PFSK-1 (cell line): ENCODE results near the gene ARL14EPL.

Experiments
- FOXP2 ChIP-seq: optimal IDR thresholded peaks from 2 replicates; pipeline ENCODE3; 2011; ENCODE audit warnings: borderline replicate concordance, control low read depth, inconsistent platforms; ENCODE audit not compliant: insufficient read depth; ENCODE audit errors: extremely low read length, extremely low read depth
- POLR2AphosphoS5 ChIP-seq: IDR thresholded peaks from 2 replicates; pipeline ENCODE4 v1.6.1; 2012; ENCODE audit warnings: low read depth, mild to moderate bottlenecking, control low read depth, low read length, moderate library complexity
- SIN3A ChIP-seq: IDR thresholded peaks from 2 replicates; pipeline ENCODE4 v1.6.1; 2012; ENCODE audit warnings: mild to moderate bottlenecking, low read length, moderate library complexity, borderline replicate concordance; ENCODE audit not compliant: insufficient read depth
- TAF1 ChIP-seq: IDR thresholded peaks from 2 replicates; pipeline ENCODE4 v1.6.1; 2012; ENCODE audit warnings: low read length, control low read depth, borderline replicate concordance; ENCODE audit not compliant: insufficient read depth
- TF ChIP-seq, protein P1 (sequence below), 2 experiments: IDR thresholded peaks; 2 replicates each; pipeline versions ENCODE4 v1.6.1 to v1.8.0; 2011 to 2012; ENCODE audit warnings: low read depth in 2 of 2, low read length in 2 of 2, control low read depth in 1 of 2, inconsistent platforms in 1 of 2, mild to moderate bottlenecking in 1 of 2, moderate library complexity in 1 of 2; ENCODE audit not compliant: insufficient read depth in 1 of 2

DNA sequence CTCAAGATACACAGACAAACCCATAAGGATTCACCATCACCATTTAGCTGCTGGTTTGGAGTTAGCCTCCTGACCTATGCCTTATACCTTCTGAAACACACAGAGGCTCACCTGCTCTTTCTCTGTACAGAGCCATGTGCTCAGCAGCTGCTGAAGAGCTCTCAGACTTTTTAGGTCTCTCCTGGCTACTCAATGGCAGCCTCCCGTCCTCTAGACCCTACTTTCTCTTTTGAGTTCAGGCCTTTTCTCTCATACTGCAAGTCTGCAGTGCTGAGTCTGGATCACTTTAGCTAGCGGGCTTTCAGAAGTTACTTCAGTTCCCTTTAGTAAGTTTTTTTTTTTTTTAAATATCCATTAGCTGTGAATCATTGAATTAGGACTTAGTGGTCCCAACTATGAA, 44.3 kb upstream of the ARL14EPL start:
- TF ChIP-seq POLR2AphosphoS5 (no peak), FOXP2 (no peak), TAF1 (no peak), SIN3A (no peak)
- TF ChIP-seq, protein P1, sequence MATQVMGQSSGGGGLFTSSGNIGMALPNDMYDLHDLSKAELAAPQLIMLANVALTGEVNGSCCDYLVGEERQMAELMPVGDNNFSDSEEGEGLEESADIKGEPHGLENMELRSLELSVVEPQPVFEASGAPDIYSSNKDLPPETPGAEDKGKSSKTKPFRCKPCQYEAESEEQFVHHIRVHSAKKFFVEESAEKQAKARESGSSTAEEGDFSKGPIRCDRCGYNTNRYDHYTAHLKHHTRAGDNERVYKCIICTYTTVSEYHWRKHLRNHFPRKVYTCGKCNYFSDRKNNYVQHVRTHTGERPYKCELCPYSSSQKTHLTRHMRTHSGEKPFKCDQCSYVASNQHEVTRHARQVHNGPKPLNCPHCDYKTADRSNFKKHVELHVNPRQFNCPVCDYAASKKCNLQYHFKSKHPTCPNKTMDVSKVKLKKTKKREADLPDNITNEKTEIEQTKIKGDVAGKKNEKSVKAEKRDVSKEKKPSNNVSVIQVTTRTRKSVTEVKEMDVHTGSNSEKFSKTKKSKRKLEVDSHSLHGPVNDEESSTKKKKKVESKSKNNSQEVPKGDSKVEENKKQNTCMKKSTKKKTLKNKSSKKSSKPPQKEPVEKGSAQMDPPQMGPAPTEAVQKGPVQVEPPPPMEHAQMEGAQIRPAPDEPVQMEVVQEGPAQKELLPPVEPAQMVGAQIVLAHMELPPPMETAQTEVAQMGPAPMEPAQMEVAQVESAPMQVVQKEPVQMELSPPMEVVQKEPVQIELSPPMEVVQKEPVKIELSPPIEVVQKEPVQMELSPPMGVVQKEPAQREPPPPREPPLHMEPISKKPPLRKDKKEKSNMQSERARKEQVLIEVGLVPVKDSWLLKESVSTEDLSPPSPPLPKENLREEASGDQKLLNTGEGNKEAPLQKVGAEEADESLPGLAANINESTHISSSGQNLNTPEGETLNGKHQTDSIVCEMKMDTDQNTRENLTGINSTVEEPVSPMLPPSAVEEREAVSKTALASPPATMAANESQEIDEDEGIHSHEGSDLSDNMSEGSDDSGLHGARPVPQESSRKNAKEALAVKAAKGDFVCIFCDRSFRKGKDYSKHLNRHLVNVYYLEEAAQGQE (IDR thresholded peaks at IDR 0.05; ENCODE audit: insufficient read depth in 1 of 2, low read depth in 2 of 2, low read length in 2 of 2): no peak
